Suppressor macrophage (primary cell): ENCODE results near the gene KCNQ2.

ENCODE experiments used
- DNase-seq, 4 experiments: peaks; one replicate each; pipeline ENCODE4 v3.0.0-alpha.2; 2020 to 2022

Gene KCNQ2

GRCh38 chr20:63471002-63471716 lies 1.3 kb downstream of the KCNQ2 start:
- DNase-seq, result no peak

DNA sequence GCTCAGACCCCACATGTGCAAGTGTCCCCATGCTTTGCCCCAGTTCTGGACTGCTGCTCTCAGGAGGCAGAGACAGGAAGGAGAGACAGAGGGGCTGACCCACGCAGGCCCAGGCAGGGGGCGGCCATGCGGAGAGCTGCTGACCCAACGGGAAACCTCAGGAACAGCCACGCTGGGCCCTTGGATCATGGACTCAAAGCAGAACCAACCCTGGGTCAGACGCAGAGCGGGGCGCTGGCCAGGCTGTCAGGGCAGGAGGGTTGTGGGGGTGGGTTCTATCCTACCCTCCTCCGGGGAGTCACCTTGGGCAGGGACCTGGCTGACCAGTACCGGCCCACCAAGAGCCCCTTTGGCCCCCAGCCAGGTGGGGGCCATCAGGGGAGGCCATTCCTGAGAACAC lies 2.0 kb downstream of the KCNQ2 start:
- DNase-seq, result no peak

DNA sequence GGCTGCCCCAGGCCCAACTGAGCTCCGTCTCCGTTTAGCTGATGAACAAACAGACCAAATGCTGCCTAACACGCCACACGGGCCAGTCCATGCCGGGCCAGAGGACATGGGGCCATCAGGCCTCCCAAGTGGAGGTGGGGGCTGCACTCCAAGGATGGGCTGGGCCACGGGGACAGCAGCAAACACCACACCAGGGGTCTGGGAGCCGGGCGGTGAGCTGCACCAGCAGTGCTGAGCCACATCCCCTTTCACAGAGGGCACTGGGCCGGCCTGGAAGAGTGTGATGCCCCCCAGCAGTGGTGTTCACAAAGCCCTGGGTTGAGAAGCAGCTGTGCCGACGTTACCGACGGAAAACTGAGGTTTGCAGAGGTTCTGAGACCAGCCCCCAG lies 2.7 kb downstream of the KCNQ2 start:
- DNase-seq, result no peak

- DNase-seq, result no peak
These were observed 3.3 kb downstream of the KCNQ2 start for GRCh38 chr20:63469019-63469712.

DNA sequence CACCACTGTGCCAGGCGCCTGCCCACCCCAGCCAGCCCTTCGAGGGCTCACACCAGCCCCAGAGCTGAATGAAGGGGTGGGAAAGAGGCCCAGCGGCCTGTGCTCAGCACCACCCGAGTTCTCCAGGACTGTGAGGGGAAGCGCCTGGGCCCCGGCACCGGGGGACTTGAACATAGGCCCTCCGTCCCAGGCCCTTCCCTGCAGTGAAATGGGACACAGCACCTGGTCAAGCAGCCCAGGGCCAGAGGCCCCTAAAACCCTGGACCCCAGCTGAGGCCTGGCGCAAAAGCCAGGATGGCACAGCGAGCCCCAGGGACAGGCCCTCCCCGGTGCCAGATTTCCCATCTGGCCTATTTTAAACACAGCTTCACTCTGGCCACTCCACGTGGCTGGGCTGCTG lies 4.0 kb downstream of the KCNQ2 start:
- DNase-seq, result no peak

- no peak for DNase-seq
These were observed 5.0 kb downstream of the KCNQ2 start for GRCh38 chr20:63467294-63468083.

DNA sequence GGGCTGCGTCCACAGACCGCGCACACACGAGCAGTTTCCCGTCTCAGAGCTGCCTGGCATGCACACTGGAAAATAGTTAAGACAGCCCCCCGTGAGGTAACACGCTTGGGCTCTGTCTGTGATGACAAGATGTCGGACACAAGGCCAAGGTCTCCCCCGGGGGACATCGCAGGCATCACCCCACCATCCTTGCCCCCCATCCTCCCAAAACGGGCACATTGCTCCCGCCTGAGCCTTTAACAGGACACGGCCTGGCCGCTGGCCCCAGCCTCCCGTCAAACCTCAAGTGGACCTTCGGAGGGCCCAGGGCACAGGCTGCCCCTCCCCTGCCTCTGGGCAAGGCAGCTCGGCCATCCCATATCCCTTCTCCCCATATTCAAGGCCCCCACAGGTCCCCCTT lies 5.6 kb downstream of the KCNQ2 start:
- no peak for DNase-seq

GRCh38 chr20:63466250-63466825 lies 6.1 kb downstream of the KCNQ2 start:
- no peak for DNase-seq

DNA sequence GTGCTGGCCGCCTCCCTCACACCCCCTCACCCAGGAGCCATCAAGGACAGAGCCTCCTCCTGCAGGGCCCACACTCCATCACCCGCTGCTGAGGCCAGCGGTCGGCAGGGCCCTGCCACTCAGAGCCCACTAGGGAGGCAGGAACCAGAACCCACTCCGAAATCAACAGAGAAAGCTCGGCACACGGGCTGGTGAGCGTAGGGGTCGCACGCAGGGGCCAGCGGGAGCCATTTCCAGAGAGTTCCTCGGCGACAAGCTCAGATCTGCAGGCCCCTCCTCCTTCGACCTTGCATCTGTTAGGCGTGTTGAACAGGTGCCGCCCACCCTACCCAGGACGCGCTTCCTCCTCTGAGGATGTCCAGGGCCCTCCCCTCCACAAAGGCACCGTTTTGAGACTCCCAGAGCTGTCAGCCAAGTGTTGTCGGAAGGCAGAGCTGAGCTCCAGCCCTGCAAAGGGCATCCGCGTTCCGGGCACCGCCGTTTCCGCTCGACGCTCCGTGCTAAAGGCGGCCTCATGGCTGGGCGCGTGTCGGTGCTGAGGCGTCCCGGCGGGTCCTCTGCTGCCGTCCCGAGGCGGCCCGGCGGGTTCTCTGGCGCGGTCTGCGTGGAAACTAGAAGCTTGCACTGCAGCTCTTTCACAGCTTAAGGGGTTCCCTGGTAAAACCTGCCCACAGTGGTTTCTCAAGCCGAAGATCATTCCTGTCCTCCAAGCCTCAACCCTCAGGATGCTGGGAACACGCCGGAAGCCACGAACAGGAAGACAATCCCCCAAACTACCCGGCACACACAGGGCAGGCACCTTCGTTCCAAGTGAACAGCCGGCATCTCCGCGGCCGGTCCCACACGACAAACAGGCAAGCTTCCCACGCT lies 6.8 kb downstream of the KCNQ2 start:
- DNase-seq, result no peak

- DNase-seq, result no peak
These were observed 8.2 kb downstream of the KCNQ2 start for GRCh38 chr20:63464289-63464635.

DNA sequence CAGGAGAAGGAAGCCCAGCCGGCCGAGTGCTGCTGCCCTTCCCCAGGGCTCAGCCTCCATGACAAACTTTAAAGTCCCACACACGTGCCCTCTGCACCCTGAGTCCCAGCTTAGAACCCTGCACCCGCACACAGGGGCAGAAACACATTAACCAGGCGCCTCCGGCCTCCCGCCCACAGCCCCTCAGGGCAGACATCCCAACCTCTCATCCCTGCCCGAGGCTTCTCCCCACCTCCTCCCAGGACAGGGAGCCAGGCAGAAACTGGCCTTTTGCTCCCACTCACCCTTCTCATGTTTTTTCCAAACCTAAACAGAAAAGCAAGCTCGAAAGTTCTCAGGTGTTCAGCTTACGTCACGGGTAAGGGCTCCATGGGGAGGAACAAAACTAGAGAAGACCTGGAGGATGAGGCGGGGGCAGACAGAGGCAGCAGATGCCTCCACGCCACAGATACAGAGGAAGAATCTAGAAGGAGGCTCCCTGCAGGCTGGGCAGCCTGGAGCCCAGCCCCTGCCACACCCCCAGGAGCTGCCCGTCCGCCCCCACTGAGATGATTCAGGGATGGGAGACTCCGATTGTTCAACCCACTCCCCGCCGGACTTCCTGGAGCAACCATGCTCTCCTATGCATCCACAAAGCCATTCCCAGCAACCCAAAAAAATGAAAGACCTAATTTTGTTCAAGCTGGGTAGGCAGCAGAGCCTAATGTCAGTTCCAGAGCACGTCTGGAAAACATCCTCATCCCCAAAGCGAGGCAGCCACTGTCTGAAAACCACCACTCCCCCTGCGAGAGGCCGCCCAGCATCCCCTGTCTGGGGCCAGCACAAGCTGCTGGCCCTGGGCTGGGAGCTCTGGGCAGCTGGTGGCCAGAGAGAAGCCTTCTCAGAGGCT lies 8.8 kb downstream of the KCNQ2 start:
- DNase-seq, result no peak

DNA sequence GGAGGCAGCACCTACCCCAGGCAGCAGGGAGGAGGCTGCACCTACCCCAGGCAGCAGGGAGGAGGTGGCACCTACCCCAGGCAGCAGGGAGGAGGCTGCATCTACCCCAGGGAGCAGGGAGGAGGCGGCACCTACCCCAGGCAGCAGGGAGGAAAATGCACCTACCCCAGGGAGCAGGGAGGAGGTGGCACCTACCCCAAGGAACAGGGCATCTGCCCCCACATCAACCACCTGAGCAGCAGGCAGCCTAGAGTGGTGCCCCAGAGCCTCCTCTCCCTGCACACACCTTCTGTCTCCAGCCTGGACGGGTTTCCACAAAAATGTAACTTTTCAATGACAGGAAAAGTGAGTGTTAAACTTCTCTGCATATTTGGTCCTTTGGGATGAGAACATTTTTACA lies 10.2 kb downstream of the KCNQ2 start:
- no peak for DNase-seq

DNA sequence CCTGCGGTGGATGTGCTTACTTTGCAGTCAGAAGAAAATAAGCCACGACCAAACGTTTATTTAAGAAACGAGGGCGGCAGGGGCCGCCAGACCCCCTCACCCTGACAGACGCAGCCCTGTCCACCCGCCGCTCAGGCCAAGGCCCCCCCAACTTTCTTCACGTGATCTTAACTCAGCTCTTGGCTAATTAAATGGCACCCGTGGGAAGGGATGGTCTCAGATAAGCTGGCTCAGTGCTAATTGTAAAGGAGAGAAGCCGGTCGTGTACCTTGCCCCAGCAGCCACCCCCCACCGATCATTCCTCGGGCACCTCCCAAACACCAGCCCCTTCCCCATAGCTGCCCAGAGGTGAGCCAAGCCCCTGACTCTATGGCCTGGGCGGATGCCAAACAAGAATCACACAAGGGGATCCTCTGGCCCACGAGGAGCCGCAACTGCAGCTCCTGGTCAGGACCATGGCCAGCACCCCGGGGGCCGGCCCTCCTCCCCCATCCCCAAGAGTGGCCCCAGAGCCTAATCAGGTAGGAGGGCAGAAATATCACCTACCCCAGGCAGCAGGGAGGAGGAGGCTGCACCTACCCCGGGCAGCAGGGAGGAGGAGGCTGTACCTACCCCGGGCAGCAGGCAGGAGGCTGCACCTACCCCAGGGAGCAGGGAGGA lies 11.2 kb downstream of the KCNQ2 start:
- peak in 2 of 4 experiments; percentile 7 to 17 for DNase-seq

- DNase-seq, result no peak
These were observed 13.4 kb downstream of the KCNQ2 start for GRCh38 chr20:63459070-63459380.

- no peak for DNase-seq
These were observed 14.0 kb downstream of the KCNQ2 start for GRCh38 chr20:63458170-63459069.

- peak; percentile 33 to 67 (median 48) for DNase-seq
These were observed 14.7 kb downstream of the KCNQ2 start for GRCh38 chr20:63457737-63458136.

DNA sequence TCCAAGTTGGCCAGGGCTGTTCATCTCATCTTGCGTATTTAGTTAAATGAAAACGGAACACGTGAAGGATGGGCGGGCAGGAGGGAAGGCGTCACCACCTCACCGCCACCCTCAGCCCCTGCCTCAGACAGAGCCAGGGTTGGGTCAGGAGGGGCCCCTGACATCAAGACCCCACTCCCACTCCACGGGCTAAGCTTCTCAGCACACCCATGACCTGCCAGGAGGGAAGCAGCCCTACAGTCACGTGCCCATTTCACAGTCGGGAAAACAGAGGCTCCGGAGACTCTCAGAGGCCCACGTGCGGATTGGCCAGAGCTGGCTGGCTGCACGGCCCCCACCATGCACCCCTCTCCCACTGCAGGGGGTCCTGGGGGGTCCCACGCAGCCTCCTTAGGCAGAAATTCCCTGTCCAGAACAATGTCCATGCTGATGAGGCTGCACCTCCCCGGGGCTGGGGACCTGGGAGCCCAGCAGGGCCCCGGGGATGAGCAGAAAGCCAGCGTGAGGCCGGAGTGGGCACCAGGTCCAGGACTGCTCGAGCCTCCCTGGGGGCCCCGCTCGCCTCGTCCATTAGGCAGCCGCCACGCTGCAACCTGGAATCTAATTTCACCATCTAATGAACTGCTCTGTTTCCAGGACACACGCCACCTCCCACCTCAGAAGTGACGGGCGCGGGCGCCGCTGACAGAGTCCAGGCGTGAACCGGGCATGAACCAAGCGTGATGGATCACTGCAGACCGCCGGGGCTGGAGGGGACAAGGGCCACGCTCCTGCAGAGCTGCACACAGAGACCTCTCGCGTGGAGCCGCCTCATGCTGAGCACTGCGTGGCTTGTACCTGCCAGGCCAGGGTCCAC lies 15.8 kb downstream of the KCNQ2 start:
- no peak for DNase-seq

- no peak for DNase-seq
These were observed 16.9 kb downstream of the KCNQ2 start for GRCh38 chr20:63455568-63455859.
